PC-3 (cell line): ENCODE measurements around the gene DPH3. TPM values are rescaled to one million over a fixed set of nuclear protein-coding genes. Genes with fewer than 3 reads are reported as not detected.
A peak's percentile ranks its signal among the peaks of the same experiment; 100 is the strongest.

Experiments used
- ATAC-seq: fragments of 200-7000 bp; cut with Tn5 transposase; 2 replicates; pipeline ENCODE4 v1.9.1; 2020; ENCODE audit warnings: mild to moderate bottlenecking, moderate library complexity
- BruUV-seq: library from RNA; stranded (reverse); fragments of 400-500 nt; replicated peaks from 2 replicates; lab custom pipeline; 2021; lab: Mats Ljungman, UMichigan
- CTCF ChIA-PET: fragments of 300-600 bp; sonication (Branson Sonifier 250); formaldehyde crosslinking; loops from one replicate; lab custom pipeline; 2022; ENCODE audit warnings: antibody characterized with exemption; lab: Charles Lee
- POLR2A ChIA-PET: fragments of 300-600 bp; sonication (Branson Sonifier 250); formaldehyde crosslinking; loops from one replicate; lab custom pipeline; 2022; ENCODE audit warnings: antibody characterized with exemption; ENCODE audit not compliant: unreplicated experiment; lab: Charles Lee
- DNase-seq: peaks from one replicate; pipeline ENCODE4 v3.0.0-alpha.2; 2015
- H2AFZ ChIP-seq: fragments of 300-600 bp; sonication (generic); 2 replicates; pipeline ENCODE4 v1.6.0; 2016; ENCODE audit warnings: antibody characterized with exemption, low read length
- H3F3A ChIP-seq: fragments of 300-600 bp; sonication (generic); one replicate; pipeline ENCODE4 v1.6.0; 2017; ENCODE audit warnings: antibody characterized with exemption, low read length, control low read depth, mild to moderate bottlenecking; ENCODE audit not compliant: unreplicated experiment
- H3K27ac ChIP-seq: fragments of 300-600 bp; sonication (generic); 2 replicates; pipeline ENCODE4 v1.5.1; 2016; ENCODE audit warnings: mild to moderate bottlenecking, low read length
- H3K27me3 ChIP-seq: fragments of 300-600 bp; sonication (generic); 2 replicates; pipeline ENCODE4 v1.6.1; 2016; ENCODE audit warnings: low read length, mixed read lengths
- H3K36me3 ChIP-seq: fragments of 300-600 bp; sonication (generic); 2 replicates; pipeline ENCODE4 v1.6.1; 2016; ENCODE audit warnings: low read depth, mixed run types, low read length, mixed read lengths
- H3K4me1 ChIP-seq: fragments of 300-600 bp; sonication (generic); 2 replicates; pipeline ENCODE4 v1.5.1; 2016; ENCODE audit warnings: low read length; ENCODE audit not compliant: insufficient read depth
- H3K4me2 ChIP-seq: fragments of 300-600 bp; sonication (generic); 2 replicates; pipeline ENCODE4 v1.6.0; 2016; ENCODE audit warnings: low read length
- H3K4me3 ChIP-seq: fragments of 300-600 bp; sonication (generic); 2 replicates; pipeline ENCODE4 v1.5.1; 2016; ENCODE audit warnings: mild to moderate bottlenecking, low read length, mixed read lengths
- H3K79me2 ChIP-seq: fragments of 300-600 bp; sonication (generic); 2 replicates; pipeline ENCODE4 v1.6.1; 2017; ENCODE audit warnings: low read length, mixed read lengths
- H3K9ac ChIP-seq: fragments of 300-600 bp; sonication (generic); 2 replicates; pipeline ENCODE4 v1.6.0; 2016; ENCODE audit warnings: mild to moderate bottlenecking, low read length
- H3K9me2 ChIP-seq: fragments of 300-600 bp; sonication (generic); replicated peaks from 2 replicates; pipeline ENCODE4 v1.6.1; 2016; ENCODE audit warnings: mixed run types, low read length, mixed read lengths
- H3K9me3 ChIP-seq: fragments of 300-600 bp; sonication (generic); 2 replicates; pipeline ENCODE4 v1.6.1; 2016; ENCODE audit warnings: low read length, mixed read lengths
- H4K20me1 ChIP-seq: fragments of 300-600 bp; sonication (generic); 2 replicates; pipeline ENCODE4 v1.6.1; 2016; ENCODE audit warnings: low read length, mixed read lengths
- EZH2 ChIP-seq: fragments of 300-600 bp; sonication (generic); IDR thresholded peaks from one replicate; pipeline ENCODE4 v1.6.1; 2017; ENCODE audit warnings: antibody characterized with exemption, mild to moderate bottlenecking, low read length; ENCODE audit not compliant: unreplicated experiment
- EZH2phosphoT487 ChIP-seq: fragments of 300-600 bp; sonication (generic); IDR thresholded peaks from 2 replicates; pipeline ENCODE4 v1.6.1; 2018; ENCODE audit warnings: mild to moderate bottlenecking, antibody characterized with exemption, low read length, borderline replicate concordance
- intact Hi-C: fragments of 100-400 bp; cut with micrococcal nuclease; formaldehyde crosslinking; loops from 2 replicates; pipeline ENCODE4 v1.9.0; 2023
- total RNA-seq: library from RNA; depleted of rRNA; stranded (reverse); fragments of >200 nt; gene quantifications from 2 replicates; pipeline ENCODE4 v1.2.3, GENCODE V29; 2014
- TF ChIP-seq, protein P1 (sequence below): fragments of 300-600 bp; sonication (generic); conservative IDR thresholded peaks from 2 replicates; pipeline ENCODE4 v1.5.1; 2017; ENCODE audit warnings: antibody characterized with exemption, low read depth, mild to moderate bottlenecking, low read length

DPH3 gene
- total RNA-seq, 1 experiment from 2014 or later, result 10.2 TPM

DNA sequence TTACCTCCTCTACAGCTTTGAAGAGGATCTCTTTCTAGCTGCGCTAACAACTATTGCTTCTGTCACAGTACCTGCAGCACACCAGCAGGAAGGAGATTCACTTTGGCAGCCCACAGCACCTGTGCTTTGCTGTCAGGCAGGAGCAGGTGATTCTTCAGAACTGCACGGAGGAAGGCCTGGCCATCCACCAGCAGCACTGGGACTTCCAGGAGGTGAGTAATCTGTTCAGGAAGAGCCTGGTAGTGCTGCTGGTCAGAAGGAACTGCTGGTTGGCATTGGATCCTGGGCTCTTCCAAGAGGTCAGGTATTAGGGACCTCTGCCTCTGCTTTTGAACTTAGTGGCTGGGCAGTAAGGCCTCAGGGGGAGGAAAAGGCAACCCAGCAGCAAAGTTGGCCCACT, 42.2 kb downstream of the DPH3 start:
- no peak overlapping the region for H3K4me2 ChIP-seq
- no peaks in the 10 kb centered on the region for H3K27me3 ChIP-seq
- no peaks in the 10 kb centered on the region for H3K4me1 ChIP-seq
- intact Hi-C loops, result no loop called here
- no TSS peak for BruUV-seq
- DNase-seq (no peak), ATAC-seq (peak; percentile 75)
- no peaks in the 10 kb centered on the region for H3K79me2 ChIP-seq
- no peak overlapping the region for H2AFZ ChIP-seq
- no peaks in the 10 kb centered on the region for H3K9me3 ChIP-seq
- CTCF ChIA-PET, result no interaction called here
- POLR2A ChIA-PET, result no interaction called here
- H3K9me2 ChIP-seq, result no peaks in the 10 kb centered on the region
- H3K9ac ChIP-seq, result no peak overlapping the region
- TF ChIP-seq, protein P1, sequence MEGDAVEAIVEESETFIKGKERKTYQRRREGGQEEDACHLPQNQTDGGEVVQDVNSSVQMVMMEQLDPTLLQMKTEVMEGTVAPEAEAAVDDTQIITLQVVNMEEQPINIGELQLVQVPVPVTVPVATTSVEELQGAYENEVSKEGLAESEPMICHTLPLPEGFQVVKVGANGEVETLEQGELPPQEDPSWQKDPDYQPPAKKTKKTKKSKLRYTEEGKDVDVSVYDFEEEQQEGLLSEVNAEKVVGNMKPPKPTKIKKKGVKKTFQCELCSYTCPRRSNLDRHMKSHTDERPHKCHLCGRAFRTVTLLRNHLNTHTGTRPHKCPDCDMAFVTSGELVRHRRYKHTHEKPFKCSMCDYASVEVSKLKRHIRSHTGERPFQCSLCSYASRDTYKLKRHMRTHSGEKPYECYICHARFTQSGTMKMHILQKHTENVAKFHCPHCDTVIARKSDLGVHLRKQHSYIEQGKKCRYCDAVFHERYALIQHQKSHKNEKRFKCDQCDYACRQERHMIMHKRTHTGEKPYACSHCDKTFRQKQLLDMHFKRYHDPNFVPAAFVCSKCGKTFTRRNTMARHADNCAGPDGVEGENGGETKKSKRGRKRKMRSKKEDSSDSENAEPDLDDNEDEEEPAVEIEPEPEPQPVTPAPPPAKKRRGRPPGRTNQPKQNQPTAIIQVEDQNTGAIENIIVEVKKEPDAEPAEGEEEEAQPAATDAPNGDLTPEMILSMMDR, result no peak
- TF ChIP-seq EZH2 (no peak), EZH2phosphoT487 (no peak)
- H3K4me3 ChIP-seq, result no peak overlapping the region
- no peaks in the 10 kb centered on the region for H3K36me3 ChIP-seq
- H4K20me1 ChIP-seq, result no peaks in the 10 kb centered on the region
- no peaks in the 10 kb centered on the region for H3F3A ChIP-seq
- no peak overlapping the region for H3K27ac ChIP-seq

DNA sequence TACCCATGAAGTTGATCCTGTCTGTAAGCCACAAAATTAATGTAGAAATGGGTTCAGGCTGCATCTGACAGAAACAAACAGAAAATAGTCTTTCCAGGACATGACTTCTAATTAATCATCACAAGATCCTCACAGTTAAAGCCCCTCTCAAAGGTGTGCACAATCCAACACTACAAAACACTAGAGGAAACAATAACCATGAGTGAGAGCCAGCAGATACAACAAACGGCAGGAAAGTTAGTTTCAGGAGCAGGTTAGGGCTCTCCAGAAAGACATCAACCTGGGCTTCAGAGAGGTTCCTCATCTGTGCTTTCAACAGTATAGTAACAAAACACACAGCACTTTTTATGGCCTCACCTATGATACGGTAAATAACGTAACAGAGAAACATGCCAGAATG, 42.8 kb downstream of the DPH3 start:
- H3K9me3 ChIP-seq, result no peaks in the 10 kb centered on the region
- ChIA-PET CTCF (no interaction called here), POLR2A (no interaction called here)
- H3K36me3 ChIP-seq, result no peaks in the 10 kb centered on the region
- DNase-seq, result no peak
- H2AFZ ChIP-seq, result no peak overlapping the region
- H3K27me3 ChIP-seq, result no peaks in the 10 kb centered on the region
- no peaks in the 10 kb centered on the region for H3K4me1 ChIP-seq
- ATAC-seq, result no peak
- no TSS peak for BruUV-seq
- TF ChIP-seq, protein P1, result no peak
- no peak for TF ChIP-seq EZH2phosphoT487
- no peak for TF ChIP-seq EZH2
- intact Hi-C loops, result no loop called here
- H3F3A ChIP-seq, result no peaks in the 10 kb centered on the region
- no peak overlapping the region for H3K4me2 ChIP-seq
- H3K27ac ChIP-seq, result no peak overlapping the region
- H3K79me2 ChIP-seq, result no peaks in the 10 kb centered on the region
- H3K9me2 ChIP-seq, result no peaks in the 10 kb centered on the region
- no peaks in the 10 kb centered on the region for H4K20me1 ChIP-seq
- no peak overlapping the region for H3K9ac ChIP-seq
- no peak overlapping the region for H3K4me3 ChIP-seq

DNA sequence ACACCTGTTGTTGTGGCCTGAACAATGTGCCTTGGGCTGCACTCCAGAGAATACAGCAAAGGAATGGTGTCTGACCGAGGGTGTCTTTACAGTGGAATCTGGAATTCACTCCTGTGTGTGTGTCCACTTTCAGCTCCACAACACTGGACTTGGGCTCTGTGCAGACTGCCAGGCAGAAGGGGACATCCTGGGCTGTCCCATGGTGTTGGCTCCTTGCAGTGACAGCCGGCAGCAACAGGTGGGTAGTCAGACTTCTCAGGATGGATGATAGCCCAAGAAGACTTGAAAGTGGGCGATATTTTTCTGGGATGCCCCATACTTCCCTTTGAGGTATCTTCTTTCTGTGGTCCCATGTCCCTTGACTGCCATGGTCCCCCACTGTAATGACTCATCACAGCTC, 45.0 kb downstream of the DPH3 start:
- H3K9me3 ChIP-seq, result no peaks in the 10 kb centered on the region
- no peaks in the 10 kb centered on the region for H3K27me3 ChIP-seq
- H2AFZ ChIP-seq, result no peak overlapping the region
- H3K79me2 ChIP-seq, result no peaks in the 10 kb centered on the region
- no peak overlapping the region for H3K4me2 ChIP-seq
- no peak overlapping the region for H3K9ac ChIP-seq
- ATAC-seq (no peak), DNase-seq (no peak)
- H3K9me2 ChIP-seq, result no peaks in the 10 kb centered on the region
- no peaks in the 10 kb centered on the region for H3F3A ChIP-seq
- POLR2A ChIA-PET, result no interaction called here
- no peak overlapping the region for H3K4me3 ChIP-seq
- no peaks in the 10 kb centered on the region for H3K4me1 ChIP-seq
- intact Hi-C loops, result no loop called here
- H4K20me1 ChIP-seq, result no peaks in the 10 kb centered on the region
- BruUV-seq, result no TSS peak
- H3K36me3 ChIP-seq, result no peaks in the 10 kb centered on the region
- no peak overlapping the region for H3K27ac ChIP-seq
- TF ChIP-seq, protein P1, result no peak
- TF ChIP-seq EZH2 (no peak), EZH2phosphoT487 (no peak)
- CTCF ChIA-PET, result no interaction called here
